PFSK-1 (cell line): ENCODE measurements around the gene ADPGK.

Experiments used
- POLR2AphosphoS5 ChIP-seq: IDR thresholded peaks from 2 replicates; pipeline ENCODE4 v1.6.1; 2012; ENCODE audit warnings: low read depth, mild to moderate bottlenecking, control low read depth, low read length, moderate library complexity
- REST ChIP-seq, 2 experiments: IDR thresholded peaks; 2 replicates each; pipeline versions ENCODE4 v1.6.1 to v1.8.0; 2011 to 2012; ENCODE audit warnings: low read depth in 2 of 2, low read length in 2 of 2, control low read depth in 1 of 2, inconsistent platforms in 1 of 2, mild to moderate bottlenecking in 1 of 2, moderate library complexity in 1 of 2; ENCODE audit not compliant: insufficient read depth in 1 of 2
- SIN3A ChIP-seq: IDR thresholded peaks from 2 replicates; pipeline ENCODE4 v1.6.1; 2012; ENCODE audit warnings: mild to moderate bottlenecking, low read length, moderate library complexity, borderline replicate concordance; ENCODE audit not compliant: insufficient read depth
- TAF1 ChIP-seq: IDR thresholded peaks from 2 replicates; pipeline ENCODE4 v1.6.1; 2012; ENCODE audit warnings: low read length, control low read depth, borderline replicate concordance; ENCODE audit not compliant: insufficient read depth

- no peak for TF ChIP-seq POLR2AphosphoS5
- no peak for TF ChIP-seq REST (IDR thresholded peaks at IDR 0.05; ENCODE audit: insufficient read depth in 1 of 2, low read depth in 2 of 2, low read length in 2 of 2)
- TF ChIP-seq TAF1 = no peak
- TF ChIP-seq SIN3A = no peak
Measured at GRCh38 chr15:72796210-72796514, 12.6 kb upstream of the ADPGK start.
